Measurements from ENCODE around the gene MAP7D1.
"Not testable (repeated sequence)": the region's sequence is repeated elsewhere in the genome, so short reads cannot be mapped to it uniquely, and the experiment has no call there.

Gene MAP7D1

GRCh38 chr1:36206323-36206858 is 50.4 kb downstream of the MAP7D1 start:
- DNase-seq: no peak

- no peak for DNase-seq
Observed at GRCh38 chr1:36207339-36207738, 51.4 kb downstream of the MAP7D1 start.

- no peak for DNase-seq
Observed at GRCh38 chr1:36208978-36209703, 53.2 kb downstream of the MAP7D1 start.

GRCh38 chr1:36211307-36211706 is 55.3 kb downstream of the MAP7D1 start:
- DNase-seq: no peak

- DNase-seq: no peak
Observed at GRCh38 chr1:36211841-36212240, 55.9 kb downstream of the MAP7D1 start.

GRCh38 chr1:36212782-36213181 is 56.8 kb downstream of the MAP7D1 start:
- no peak for DNase-seq

GRCh38 chr1:36217670-36218069 is 61.7 kb downstream of the MAP7D1 start:
- no peak for DNase-seq

- DNase-seq: not testable (repeated sequence)
Observed at GRCh38 chr1:36221901-36222300, 65.9 kb downstream of the MAP7D1 start.

GRCh38 chr1:36222481-36223380 is 66.8 kb downstream of the MAP7D1 start:
- DNase-seq: no peak

- no peak for DNase-seq
Observed at GRCh38 chr1:36223381-36223995, 67.5 kb downstream of the MAP7D1 start.

GRCh38 chr1:36223996-36224536 is 68.1 kb downstream of the MAP7D1 start, which contains the start of gene THRAP3:
Gene THRAP3, plus strand, starts transcription at chr1:36224443. Its CDS starts 58,121 bp downstream, at chr1:36282564.
- peak; percentile 98 for DNase-seq

GRCh38 chr1:36224537-36225282 is 68.8 kb downstream of the MAP7D1 start:
- peak; percentile 63 for DNase-seq

- no peak for DNase-seq
Observed at GRCh38 chr1:36225283-36225899, 69.4 kb downstream of the MAP7D1 start.

- DNase-seq: not testable (repeated sequence)
Observed at GRCh38 chr1:36230279-36230678, 74.3 kb downstream of the MAP7D1 start.

Data from NCI-H2107 (cell line).